Psoas muscle (tissue), 8 donors: ENCODE data around the gene C4orf36. TPM values are rescaled to one million over a fixed set of nuclear protein-coding genes. Genes with fewer than 3 reads are reported as not detected.

Experiments
- ATAC-seq, 4 donors: fragments of 200-7000 bp; cut with Tn5 transposase; one replicate each; pipeline ENCODE4 v1.9.1; 2020; ENCODE audit warnings: moderate library complexity in 3 of 4, mild to moderate bottlenecking in 2 of 4
- DNase-seq, 2 donors: peaks; one replicate each; pipeline ENCODE4 v3.0.0-alpha.2; 2020
- H3K27ac ChIP-seq: fragments of 200-600 bp; one replicate; pipeline ENCODE4 v1.8.0; 2022
- H3K27me3 ChIP-seq, 3 donors: fragments of 200-600 bp in 1 of 3; one replicate each; pipeline versions ENCODE4 v1.6.1 to v1.8.0; 2013 to 2022; ENCODE audit warnings: low read length in 2 of 3, mild to moderate bottlenecking in 2 of 3, moderate library complexity in 1 of 3; ENCODE audit not compliant: insufficient read depth in 3 of 3
- H3K36me3 ChIP-seq, 2 donors: fragments of 200-600 bp in 1 of 2; one replicate each; pipeline versions ENCODE4 v1.6.1 to v1.8.0; 2013 to 2022; ENCODE audit warnings: low read depth in 1 of 2, mild to moderate bottlenecking in 1 of 2, moderate library complexity in 1 of 2; ENCODE audit not compliant: insufficient read depth in 1 of 2
- H3K4me1 ChIP-seq: fragments of 200-600 bp; one replicate; pipeline ENCODE4 v1.8.0; 2022
- H3K4me3 ChIP-seq: fragments of 200-600 bp; one replicate; pipeline ENCODE4 v1.8.0; 2022; ENCODE audit warnings: mild to moderate bottlenecking
- H3K9me3 ChIP-seq: fragments of 200-600 bp; one replicate; pipeline ENCODE4 v1.8.0; 2022
- CTCF ChIP-seq: fragments of 200-600 bp; IDR thresholded peaks from one replicate; pipeline ENCODE4 v1.8.0; 2022; ENCODE audit warnings: antibody characterized with exemption
- WGBS, 3 donors: extraction: QIAGEN DNeasy Blood & Tissue Kit; methylation state at CpG; one replicate each; pipeline versions ENCODE4 v1.1.6 to v1.1.7; 2013; 5-methylcytosine and 5-hydroxymethylcytosine counted together
- intact Hi-C, 2 donors: fragments of 100-400 bp; cut with DNase I; formaldehyde crosslinking; loops; one replicate each; pipeline versions ENCODE4 v1.11.0 to v1.14.2; 2022
- polyA plus RNA-seq, 3 donors: library from polyadenylated mRNA; stranded (reverse); fragments of 200-250 nt; gene quantifications; one replicate each; pipeline ENCODE4 v1.2.3, GENCODE V29; 2013
- total RNA-seq, 4 donors: library from RNA; stranded (reverse); fragmentation: NEBNext Ultra II Directional in 2 of 4; extraction: Animal tissue kit (Norgen Biotek cat#: 25700) in 2 of 4; gene quantifications; one replicate each; pipeline versions ENCODE4 v1.2.1 to v1.2.4, GENCODE V29; 2021 to 2023
- donor health status: healthy with polysubstance abuse.
- donor health status: DM: no; HTN: no; CAD: no; lungs with moderate emphysema.
- donor health status: Bipolar disorder and iron deficiency.
- donor health status: healthy.
- donor health status: DM: yes; HTN: yes; CAD: no.
- donor health status: DM: no; HTN: no; CAD: no.
- donor health status: DM: no; HTN: no; CAD: no.
- donor health status: DM: yes; HTN: yes; CAD: no.

Gene C4orf36
- total and polyA plus RNA-seq, 7 donors: 0.45 to 1.5 (median 0.70) TPM; not detected in 4

GRCh38 chr4:86895692-86896488, 3.7 kb upstream of the C4orf36 start:
- 47 to 70% (median 51%) methylated on average over 6 of the region's 6 CpGs for WGBS, 3 donors
- peak; percentile 81 for TF ChIP-seq CTCF
- DNase-seq (no peak), ATAC-seq (peak; percentile 46 to 75 (median 56))
- no peaks in the 10 kb centered on the region for H3K9me3 ChIP-seq
- H3K4me3 ChIP-seq: no peak overlapping the region
- H3K27me3 ChIP-seq: no peaks in the 10 kb centered on the region
- H3K27ac ChIP-seq: no peak overlapping the region
- intact Hi-C loops: loop anchor here (2.0 to 10.0 kb wide), 2 partner anchors 301 to 399 kb away; partner anchors contain the start of gene PTPN13 (in 1 of the 2)
- H3K4me1 ChIP-seq: peaks cover 11% of the 10 kb centered on the region
- no peaks in the 10 kb centered on the region for H3K36me3 ChIP-seq

GRCh38 chr4:86894455-86894854, 2.2 kb upstream of the C4orf36 start:
- ATAC-seq: no peak
- Histone ChIP-seq H3K27me3 (no peaks in the 10 kb centered on the region), H3K4me3 (no peak overlapping the region), H3K9me3 (no peaks in the 10 kb centered on the region), H3K36me3 (no peaks in the 10 kb centered on the region), H3K4me1 (peaks cover 11% of the 10 kb centered on the region), H3K27ac (no peak overlapping the region)
- intact Hi-C loops: loop anchor here (2.0 to 10.0 kb wide), 2 partner anchors 300 to 398 kb away; partner anchors contain the start of gene PTPN13 (in 1 of the 2)
- no peak for TF ChIP-seq CTCF
- no peak for DNase-seq

GRCh38 chr4:86893136-86893535, 914 bp upstream of the C4orf36 start:
- no peak for TF ChIP-seq CTCF
- DNase-seq: no peak
- no peak for ATAC-seq
- 90 to 95% (median 90%) methylated on average over 19 of the region's 19 CpGs for WGBS, 3 donors
- Histone ChIP-seq H3K36me3 (no peaks in the 10 kb centered on the region), H3K4me3 (no peak overlapping the region), H3K27ac (no peak overlapping the region), H3K27me3 (no peaks in the 10 kb centered on the region), H3K9me3 (no peaks in the 10 kb centered on the region), H3K4me1 (peaks cover 11% of the 10 kb centered on the region)
- intact Hi-C loops: loop anchor here in 1 of 2 donors (10.0 kb wide), 1 partner anchor 298 kb away; the partner anchor contains the start of gene PTPN13

- intact Hi-C loops: loop anchor here in 1 of 2 donors (10.0 kb wide), 1 partner anchor 298 kb away; the partner anchor contains the start of gene PTPN13
- Histone ChIP-seq H3K36me3 (peaks cover 0 to 2% of the 10 kb centered on the region in 2 donors), H3K27me3 (no peaks in the 10 kb centered on the region), H3K4me1 (peaks cover 11% of the 10 kb centered on the region), H3K9me3 (no peaks in the 10 kb centered on the region), H3K4me3 (peak overlapping the region; percentile 97), H3K27ac (peak overlapping the region; percentile 65)
- WGBS, 3 donors: 8 to 10% (median 10%) methylated on average over 12 to 13 of the region's 13 CpGs
- DNase-seq (no peak), ATAC-seq (peak in 2 of 4 donors; percentile 24 to 27)
- TF ChIP-seq CTCF: no peak
Measured at GRCh38 chr4:86892636-86892960, 376 bp upstream of the C4orf36 start.
